ENCODE results near the gene CLCNKB. TPM values are rescaled to one million over a fixed set of nuclear protein-coding genes. Genes with fewer than 3 reads are reported as not detected.

The CLCNKB gene
- total and polyA plus RNA-seq, 12 donors, result 0.57 to 3.4 (median 2.0) TPM

DNA sequence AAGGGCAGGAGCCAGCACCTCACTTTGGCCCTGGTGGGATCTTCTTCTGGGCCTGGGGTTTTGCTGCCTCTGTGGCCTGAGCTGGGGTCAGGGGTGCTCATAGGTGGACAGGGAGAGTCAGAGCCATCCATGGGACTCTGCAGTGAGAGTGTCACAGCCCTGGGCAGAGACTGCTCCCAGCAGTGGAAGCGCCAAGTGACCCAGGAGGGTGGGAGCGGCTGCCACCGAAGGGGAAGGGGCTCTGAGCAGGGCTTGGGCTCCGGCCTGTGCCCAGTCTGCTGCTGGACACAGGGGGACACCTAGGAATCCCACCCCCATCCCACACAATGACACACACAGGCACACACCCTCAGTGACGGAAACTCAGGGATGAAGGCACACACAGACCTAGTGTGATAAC, 368 bp downstream of the CLCNKB start:
- TF ChIP-seq CTCF (IDR thresholded peaks at IDR 0.05), result no peak
- intact Hi-C loops (cut with DNase I), result no loop called here
- no peak for DNase-seq
- Histone ChIP-seq H3K4me3 (no peak overlapping the region), H3K27me3 (peaks cover 0 to 5% (median 0%) of the 10 kb centered on the region in 7 donors), H3K4me1 (peaks cover 0 to 6% (median 5%) of the 10 kb centered on the region in 9 donors), H3K27ac (no peak overlapping the region), H3K9me3 (no peaks in the 10 kb centered on the region), H3K36me3 (no peaks in the 10 kb centered on the region)
- ATAC-seq, result no peak
- 94 to 96% methylated on average over 5 of the region's 5 CpGs for WGBS, 2 donors

- intact Hi-C loops (cut with DNase I), result no loop called here
- WGBS, 2 donors, result 54 to 61% methylated on average over 7 of the region's 7 CpGs
- no peak for TF ChIP-seq CTCF (IDR thresholded peaks at IDR 0.05)
Measured at GRCh38 chr1:16046842-16047241, 3.3 kb downstream of the CLCNKB start.

DNA sequence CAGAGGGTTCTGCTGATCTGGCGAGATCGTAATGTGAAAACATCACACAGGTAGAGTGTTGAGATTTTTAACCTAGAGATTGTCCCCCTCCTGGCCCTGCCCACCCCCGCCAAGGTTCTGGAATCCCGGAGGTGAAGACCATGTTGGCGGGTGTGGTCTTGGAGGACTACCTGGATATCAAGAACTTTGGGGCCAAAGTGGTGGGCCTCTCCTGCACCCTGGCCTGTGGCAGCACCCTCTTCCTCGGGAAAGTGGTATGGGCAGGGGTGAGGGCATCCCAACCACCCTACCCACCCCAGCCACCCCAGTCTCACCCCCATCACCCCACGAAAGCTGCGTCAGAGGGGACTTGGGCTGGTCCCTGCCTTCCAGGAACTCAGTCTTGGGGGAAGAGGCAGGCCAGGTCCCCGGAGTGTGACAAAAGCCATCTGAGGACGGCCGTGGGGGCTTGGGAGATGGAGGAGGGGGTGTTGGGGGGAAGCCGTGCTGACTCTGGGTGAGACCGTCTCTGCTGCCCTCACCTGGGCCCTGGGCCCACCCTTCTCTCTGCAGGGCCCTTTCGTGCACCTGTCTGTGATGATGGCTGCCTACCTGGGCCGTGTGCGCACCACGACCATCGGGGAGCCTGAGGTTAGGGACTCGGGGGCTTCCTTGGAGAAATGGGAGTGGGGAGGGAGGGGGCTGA, 4.4 kb downstream of the CLCNKB start:
- Histone ChIP-seq H3K9me3 (no peaks in the 10 kb centered on the region), H3K27ac (no peak overlapping the region), H3K36me3 (no peaks in the 10 kb centered on the region), H3K4me3 (peak overlapping the region in 4 of 10 donors; percentile 25 to 56 (median 47)), H3K27me3 (peaks cover 0 to 8% (median 0%) of the 10 kb centered on the region in 7 donors), H3K4me1 (peaks cover 0 to 8% (median 7%) of the 10 kb centered on the region in 9 donors)
- ATAC-seq (no peak), DNase-seq (no peak)
- 69 to 72% methylated on average over 18 to 19 of the region's 19 CpGs for WGBS, 2 donors
- intact Hi-C loops (cut with DNase I), result no loop called here
- TF ChIP-seq CTCF (IDR thresholded peaks at IDR 0.05), result no peak

More at GRCh38 chr1:16046842-16047241, 3.3 kb downstream of the CLCNKB start:
- Histone ChIP-seq H3K4me3 (no peak overlapping the region), H3K36me3 (no peaks in the 10 kb centered on the region), H3K27me3 (peaks cover 0 to 8% (median 0%) of the 10 kb centered on the region in 7 donors), H3K27ac (no peak overlapping the region), H3K4me1 (peaks cover 0 to 8% (median 7%) of the 10 kb centered on the region in 9 donors), H3K9me3 (no peaks in the 10 kb centered on the region)
- DNase-seq, result no peak
- no peak for ATAC-seq

DNA sequence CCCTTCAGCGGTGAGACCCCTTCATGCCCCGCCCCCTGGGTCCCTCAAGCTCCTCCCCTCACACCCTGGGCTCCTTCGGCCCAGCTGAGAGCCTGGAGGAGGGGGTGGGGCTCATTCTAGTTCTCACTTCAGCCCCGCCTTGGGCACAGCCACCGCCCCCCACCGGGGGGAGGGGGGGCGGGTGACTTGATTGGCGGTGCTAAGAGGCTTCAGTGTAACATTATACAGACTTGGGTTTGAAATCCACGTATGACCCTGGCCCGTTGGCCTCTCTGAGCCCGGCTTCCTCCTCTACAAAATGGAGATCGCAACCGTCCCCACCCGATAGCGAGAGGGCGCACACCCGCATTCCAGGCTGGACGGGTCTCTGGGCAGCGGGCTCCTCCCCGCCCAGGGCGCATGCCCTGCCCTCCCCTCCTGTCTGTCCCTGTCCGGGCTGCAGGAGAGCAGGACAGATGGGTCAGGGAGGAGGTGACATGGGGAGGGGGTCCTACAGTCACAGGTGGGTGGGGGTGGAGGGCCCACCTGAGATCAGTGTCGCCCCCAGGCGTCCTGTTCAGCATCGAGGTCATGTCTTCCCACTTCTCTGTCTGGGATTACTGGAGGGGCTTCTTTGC, 5.1 kb downstream of the CLCNKB start:
- TF ChIP-seq CTCF (IDR thresholded peaks at IDR 0.05), result peak in 2 of 9 donors; percentile 8 to 20
- H3K27me3 ChIP-seq, result peaks cover 0 to 8% (median 0%) of the 10 kb centered on the region in 7 donors
- H3K27ac ChIP-seq, result peak overlapping the region in 2 of 10 donors; percentile 3 to 15
- H3K36me3 ChIP-seq, result no peaks in the 10 kb centered on the region
- WGBS, 2 donors, result 3% methylated on average over 24 to 25 of the region's 25 CpGs
- peak overlapping the region; percentile 11 to 56 (median 42) for H3K4me3 ChIP-seq
- peak; percentile 49 to 57 for DNase-seq
- intact Hi-C loops (cut with DNase I), result no loop called here
- no peaks in the 10 kb centered on the region for H3K9me3 ChIP-seq
- peaks cover 0 to 8% (median 7%) of the 10 kb centered on the region in 9 donors for H3K4me1 ChIP-seq
- peak; percentile 49 to 78 (median 62) for ATAC-seq

Data from heart right ventricle (tissue), 16 donors.